Stimulated activated CD4-positive, alpha-beta T cell treated with anti-CD3 and anti-CD28 coated beads, TNF-alpha, amount 100 ng/mL, for 4 hours (primary cell): ENCODE data around the gene KPTN.
A peak's percentile ranks its signal among the peaks of the same experiment; 100 is the strongest.

Experiments used
- DNase-seq, 3 experiments: peaks; one replicate each; pipeline ENCODE4 v3.0.0-alpha.2; 2020; ENCODE audit warnings: low read depth in 3 of 3

The KPTN gene

GRCh38 chr19:47469719-47470118 lies 14.3 kb downstream of the KPTN start:
- DNase-seq: no peak

GRCh38 chr19:47469363-47469700 lies 14.7 kb downstream of the KPTN start:
- DNase-seq: no peak

- DNase-seq: no peak
Measured at GRCh38 chr19:47467914-47468313, 16.1 kb downstream of the KPTN start.

GRCh38 chr19:47465957-47466356 lies 18.1 kb downstream of the KPTN start:
- no peak for DNase-seq

- no peak for DNase-seq
Measured at GRCh38 chr19:47464675-47465419, 19.2 kb downstream of the KPTN start.

- no peak for DNase-seq
Measured at GRCh38 chr19:47461876-47462275, 22.1 kb downstream of the KPTN start.

- DNase-seq: no peak
Measured at GRCh38 chr19:47459477-47459876, 24.5 kb downstream of the KPTN start.

GRCh38 chr19:47458672-47459071 lies 25.3 kb downstream of the KPTN start:
- DNase-seq: no peak

- no peak for DNase-seq
Measured at GRCh38 chr19:47456721-47457474, 27.1 kb downstream of the KPTN start.

- DNase-seq: no peak
Measured at GRCh38 chr19:47450478-47450877, 33.5 kb downstream of the KPTN start.

GRCh38 chr19:47448360-47448727 lies 35.7 kb downstream of the KPTN start:
- DNase-seq: no peak

GRCh38 chr19:47447470-47448359 lies 36.3 kb downstream of the KPTN start:
- peak in 1 of 3 experiments; percentile 38 for DNase-seq

GRCh38 chr19:47446534-47447469 lies 37.2 kb downstream of the KPTN start:
- no peak for DNase-seq

GRCh38 chr19:47445937-47446402 lies 38.0 kb downstream of the KPTN start:
- peak in 2 of 3 experiments; percentile 79 to 86 for DNase-seq

GRCh38 chr19:47445527-47445926 lies 38.5 kb downstream of the KPTN start:
- DNase-seq: no peak

- no peak for DNase-seq
Measured at GRCh38 chr19:47444388-47444821, 39.6 kb downstream of the KPTN start.

GRCh38 chr19:47443331-47443730 lies 40.7 kb downstream of the KPTN start:
- DNase-seq: no peak

- DNase-seq: no peak
Measured at GRCh38 chr19:47438793-47439220, 45.2 kb downstream of the KPTN start.

- DNase-seq: no peak
Measured at GRCh38 chr19:47437500-47437899, 46.5 kb downstream of the KPTN start.

GRCh38 chr19:47436712-47437401 lies 47.2 kb downstream of the KPTN start:
- peak; percentile 76 to 80 (median 77) for DNase-seq
